T follicular helper cell (primary cell): Measurements from ENCODE around the gene YBX3.
"Not testable (repeated sequence)": the region's sequence is repeated elsewhere in the genome, so short reads cannot be mapped to it uniquely, and the experiment has no call there.

Experiments
- DNase-seq: peaks from one replicate; pipeline ENCODE4 v3.0.0-alpha.2; 2020; ENCODE audit warnings: low read depth
- total RNA-seq, 2 experiments: gene quantifications; one replicate each; lab custom pipeline; 2026; lab: John Stamatoyannopoulos, UW

Gene YBX3
- total RNA-seq = 2.6 to 38.9 reads per million in 2 experiments

DNA sequence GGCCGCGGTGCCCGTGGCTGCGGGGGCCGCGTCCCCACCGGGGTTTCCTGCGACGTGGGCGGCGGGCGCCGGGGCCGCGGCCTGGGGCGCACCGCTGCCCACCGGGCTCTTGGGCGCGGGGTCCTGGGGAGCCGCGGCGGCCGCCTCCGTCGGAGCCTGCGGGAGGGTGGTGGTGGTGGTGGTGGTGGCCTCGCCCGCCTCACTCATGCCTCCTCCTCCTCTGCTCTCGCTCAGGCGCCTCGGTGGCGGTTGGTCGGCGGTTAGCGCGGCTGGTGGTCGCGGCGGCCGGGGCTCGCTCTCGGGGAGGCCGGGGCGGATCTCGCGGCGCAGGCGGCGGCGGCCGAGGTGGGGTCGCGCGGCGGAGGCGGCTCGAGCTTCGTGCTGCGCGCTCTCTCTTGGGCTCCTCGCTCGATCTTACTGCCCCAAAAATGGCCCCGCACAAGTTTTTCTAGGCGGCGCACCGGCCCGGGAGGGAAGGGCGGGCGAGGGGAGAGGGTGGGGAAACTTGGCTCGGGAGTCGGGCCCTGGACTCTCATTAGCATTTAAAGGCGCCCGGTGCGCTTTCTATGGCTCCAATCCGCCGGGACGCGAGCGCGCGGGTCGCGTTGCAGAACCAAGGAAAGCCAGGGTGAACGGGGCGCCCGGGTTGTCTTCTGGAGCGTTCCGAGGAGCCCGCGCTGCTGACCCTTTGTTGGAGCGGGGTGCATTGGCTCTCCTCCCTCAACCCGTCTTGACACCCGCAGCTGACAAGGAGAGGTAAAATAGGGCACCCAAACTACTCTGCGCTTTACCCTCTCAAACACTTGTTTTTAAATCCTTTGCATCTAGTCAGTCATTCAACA is at the start of gene YBX3:
Gene YBX3 (minus strand): TSS at position 419 of the 842 bp plus-strand sequence. CDS start 212 bp downstream, at position 207.
- DNase-seq = peak; percentile 13

DNA sequence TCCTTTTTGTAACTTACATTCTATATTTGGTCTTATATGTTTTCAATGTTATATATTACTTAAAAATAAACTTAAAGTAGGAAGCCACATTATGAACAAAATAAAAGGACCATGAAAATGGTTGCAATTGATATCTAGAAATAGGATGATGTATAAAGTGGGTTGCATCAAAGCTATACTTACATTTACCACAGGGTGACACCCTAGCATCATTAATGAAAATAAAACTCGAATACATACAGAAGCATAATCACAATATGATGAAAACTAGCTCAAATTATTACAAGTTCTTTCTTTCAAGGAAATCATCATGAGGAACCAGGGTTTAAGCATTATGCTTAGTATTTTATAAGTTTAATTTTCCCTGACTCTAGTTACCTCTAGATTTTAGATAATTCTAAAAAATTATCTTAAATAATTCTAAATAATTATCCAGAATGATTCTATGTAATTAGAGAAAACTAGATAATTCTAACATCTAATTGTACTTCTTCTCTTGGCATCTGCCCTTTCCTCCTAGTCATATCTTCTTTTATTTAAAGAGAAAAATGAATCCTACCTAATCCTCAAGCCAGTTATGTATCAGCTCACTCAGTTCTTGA is 48.1 kb upstream of the YBX3 start:
- DNase-seq = no peak

DNA sequence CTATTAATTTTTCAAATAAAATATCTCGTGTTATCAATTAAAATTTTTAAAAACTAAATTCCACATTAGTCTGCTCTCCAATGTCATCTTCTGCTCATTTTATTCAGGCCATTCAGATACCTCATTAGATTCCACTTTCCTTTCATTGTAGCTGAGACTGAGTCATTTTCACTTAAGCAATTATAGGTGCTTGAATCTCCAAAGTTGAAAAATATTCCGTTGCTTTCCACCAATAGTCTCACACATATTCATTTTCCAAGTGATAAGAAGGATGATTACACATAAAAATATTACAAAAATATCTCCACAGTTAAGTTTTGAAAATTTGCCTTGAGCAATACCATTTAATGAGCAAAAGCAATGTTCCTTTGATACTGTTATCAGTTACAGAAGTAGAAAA is 36.5 kb upstream of the YBX3 start:
- DNase-seq = no peak

DNA sequence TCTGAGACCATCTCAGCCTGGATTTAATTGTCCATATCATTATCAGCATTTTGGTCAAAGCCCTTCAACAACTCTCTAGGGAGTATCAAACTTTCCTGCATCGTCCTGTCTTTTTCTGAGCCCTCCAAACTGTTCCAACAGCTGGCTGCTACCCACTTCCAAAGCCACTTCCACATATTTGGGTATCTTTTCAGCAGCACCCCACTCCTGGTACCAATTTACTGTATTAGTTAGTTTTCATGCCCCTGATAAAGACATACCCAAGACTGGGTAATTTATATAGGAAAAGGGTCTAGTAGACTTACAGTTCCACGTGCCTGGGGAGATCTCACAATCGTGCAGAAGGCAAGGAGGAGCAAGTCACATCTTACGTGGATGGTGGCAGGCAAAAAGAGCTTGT is 33.1 kb upstream of the YBX3 start:
- DNase-seq = no peak

DNA sequence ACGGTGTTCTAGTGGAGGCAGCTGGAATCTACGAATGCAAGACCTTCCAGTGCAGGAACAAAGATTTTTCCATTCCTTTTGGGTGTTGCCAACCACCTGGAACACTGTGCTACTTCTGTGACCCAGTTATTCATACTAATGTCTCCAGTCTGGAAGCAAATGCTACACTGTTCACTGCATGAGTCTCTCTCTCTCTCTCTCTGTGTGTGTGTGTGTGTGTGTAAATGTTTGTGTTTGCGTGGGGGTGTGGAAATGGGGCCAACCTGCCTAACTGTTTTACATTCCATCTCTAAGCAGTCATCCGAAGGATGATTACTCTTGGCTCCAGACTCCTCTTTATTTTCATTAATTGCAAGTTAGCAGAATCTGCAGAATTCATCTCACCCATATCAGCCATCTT is 29.9 kb upstream of the YBX3 start:
- DNase-seq = no peak

DNA sequence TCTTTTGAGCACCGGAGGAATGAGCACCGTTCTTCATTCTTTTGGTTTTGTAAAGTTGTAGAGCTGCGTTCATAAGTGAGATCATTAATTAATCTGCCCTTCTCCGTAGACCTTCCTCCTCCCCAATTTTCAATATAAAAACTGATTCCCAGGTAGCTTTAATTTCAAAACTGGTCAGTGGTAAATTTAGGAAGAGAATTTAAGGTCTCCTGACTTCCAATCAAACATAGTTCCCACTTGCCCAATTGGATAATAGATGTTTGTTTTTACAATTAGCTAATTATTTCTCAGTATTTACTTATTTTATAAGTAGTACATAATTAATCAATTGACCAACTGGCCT is 27.2 kb upstream of the YBX3 start:
- no peak for DNase-seq

DNA sequence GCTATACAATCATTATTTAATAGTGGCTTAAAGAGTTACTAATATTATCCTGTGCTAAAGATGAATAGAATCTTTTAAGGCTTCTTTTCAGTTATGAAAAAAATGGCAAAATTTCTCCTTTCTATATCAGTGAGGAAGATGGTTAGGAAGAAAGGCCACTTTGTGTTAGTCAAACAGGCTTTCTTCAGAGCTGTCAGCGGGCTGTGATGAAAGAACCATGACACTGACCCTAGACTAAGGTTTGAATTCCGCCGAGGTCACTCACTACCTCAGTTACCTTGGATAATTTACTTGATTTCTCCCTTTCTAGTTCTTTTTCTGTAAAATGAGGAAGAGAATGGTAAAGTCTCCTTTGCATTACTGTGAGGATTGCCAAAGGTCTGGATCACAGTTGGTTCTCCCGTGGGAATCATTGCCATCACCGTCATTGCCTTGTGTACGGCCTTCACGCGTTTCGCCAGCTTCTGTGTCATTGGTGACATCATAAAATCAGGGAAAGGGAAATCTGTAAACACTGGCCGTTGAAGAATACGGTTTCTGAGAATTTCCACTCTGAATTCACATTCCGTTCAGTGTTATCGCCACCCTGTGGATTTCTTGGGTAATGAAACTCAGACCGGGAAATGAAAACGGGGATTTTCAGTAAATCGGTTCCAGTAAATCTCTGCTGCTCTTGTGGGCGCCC is 26.7 kb upstream of the YBX3 start:
- DNase-seq = peak; percentile 46

DNA sequence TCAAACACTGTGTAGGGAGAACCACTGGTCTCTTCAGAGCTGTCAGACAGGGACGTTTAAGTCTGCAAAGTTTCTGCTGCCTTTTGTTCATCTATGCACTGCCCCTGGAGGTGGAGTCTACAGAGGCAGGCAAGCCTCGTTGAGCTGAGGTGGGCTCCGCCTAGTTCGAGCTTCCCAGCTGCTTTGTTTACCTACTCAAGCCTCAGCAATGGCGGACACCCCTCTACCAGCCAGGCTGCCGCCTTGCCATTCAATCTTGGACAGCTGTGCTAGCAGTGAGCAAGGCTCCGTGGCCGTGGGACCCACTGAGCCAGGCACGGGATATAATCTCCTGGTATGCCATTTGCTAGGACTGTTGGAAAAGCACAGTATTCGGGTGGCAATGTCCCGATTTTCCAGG is 24.6 kb upstream of the YBX3 start:
- DNase-seq = no peak

DNA sequence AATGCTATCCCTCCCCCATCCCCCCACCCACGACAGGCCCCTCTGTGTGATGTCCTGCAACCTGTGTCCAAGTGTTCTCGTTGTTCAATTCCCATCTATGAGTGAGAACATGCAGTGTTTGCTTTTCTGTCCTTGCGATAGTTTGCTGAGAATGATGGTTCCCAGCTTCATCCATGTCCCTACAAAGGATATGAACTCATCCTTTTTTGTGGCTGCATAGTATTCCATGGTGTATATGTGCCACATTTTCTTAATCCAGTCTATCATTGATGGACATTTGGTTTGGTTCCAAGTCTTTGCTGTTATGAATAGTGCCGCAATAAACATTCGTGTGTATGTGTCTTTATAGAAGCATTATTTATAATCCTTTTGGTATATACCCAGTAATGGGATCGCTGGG is 20.3 kb upstream of the YBX3 start:
- not testable (repeated sequence) for DNase-seq

DNA sequence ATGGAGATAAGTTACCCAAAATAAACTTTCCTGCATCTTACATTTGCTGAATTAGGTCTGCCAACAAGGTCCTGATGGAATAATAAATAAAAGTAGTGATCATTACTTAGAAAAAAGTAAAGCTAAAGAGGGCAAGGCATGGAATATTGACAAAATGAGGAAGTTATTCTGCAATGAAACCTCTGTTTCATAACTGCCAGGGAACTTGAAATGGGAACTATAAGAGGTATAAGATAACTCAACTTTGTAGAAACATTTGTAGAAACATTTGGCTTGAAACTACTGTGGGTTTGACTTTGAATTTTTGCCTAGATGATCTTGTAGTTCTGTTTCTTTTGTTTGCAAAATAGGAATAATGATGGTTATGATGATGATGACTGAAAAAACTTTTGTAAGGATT is 18.7 kb upstream of the YBX3 start:
- DNase-seq = no peak

DNA sequence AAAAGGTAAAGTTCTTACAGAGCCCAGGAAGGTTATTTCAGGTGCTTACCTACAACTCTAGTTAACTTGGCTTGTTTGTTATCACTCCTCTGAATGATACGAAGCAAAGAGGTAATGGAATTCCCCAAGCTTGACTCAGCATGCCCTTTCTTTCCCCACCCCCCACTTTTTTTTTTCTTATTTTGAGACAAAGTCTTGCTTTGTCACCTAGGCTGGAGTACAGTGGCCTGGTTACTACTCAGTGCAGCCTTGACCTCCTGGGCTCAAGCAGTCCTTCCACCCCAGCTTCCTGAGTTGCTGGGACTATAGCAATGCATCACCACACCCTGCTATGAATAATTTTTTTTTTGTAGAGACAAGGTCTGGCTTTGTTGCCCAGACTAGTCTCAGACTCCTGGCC is 17.1 kb upstream of the YBX3 start:
- no peak for DNase-seq

DNA sequence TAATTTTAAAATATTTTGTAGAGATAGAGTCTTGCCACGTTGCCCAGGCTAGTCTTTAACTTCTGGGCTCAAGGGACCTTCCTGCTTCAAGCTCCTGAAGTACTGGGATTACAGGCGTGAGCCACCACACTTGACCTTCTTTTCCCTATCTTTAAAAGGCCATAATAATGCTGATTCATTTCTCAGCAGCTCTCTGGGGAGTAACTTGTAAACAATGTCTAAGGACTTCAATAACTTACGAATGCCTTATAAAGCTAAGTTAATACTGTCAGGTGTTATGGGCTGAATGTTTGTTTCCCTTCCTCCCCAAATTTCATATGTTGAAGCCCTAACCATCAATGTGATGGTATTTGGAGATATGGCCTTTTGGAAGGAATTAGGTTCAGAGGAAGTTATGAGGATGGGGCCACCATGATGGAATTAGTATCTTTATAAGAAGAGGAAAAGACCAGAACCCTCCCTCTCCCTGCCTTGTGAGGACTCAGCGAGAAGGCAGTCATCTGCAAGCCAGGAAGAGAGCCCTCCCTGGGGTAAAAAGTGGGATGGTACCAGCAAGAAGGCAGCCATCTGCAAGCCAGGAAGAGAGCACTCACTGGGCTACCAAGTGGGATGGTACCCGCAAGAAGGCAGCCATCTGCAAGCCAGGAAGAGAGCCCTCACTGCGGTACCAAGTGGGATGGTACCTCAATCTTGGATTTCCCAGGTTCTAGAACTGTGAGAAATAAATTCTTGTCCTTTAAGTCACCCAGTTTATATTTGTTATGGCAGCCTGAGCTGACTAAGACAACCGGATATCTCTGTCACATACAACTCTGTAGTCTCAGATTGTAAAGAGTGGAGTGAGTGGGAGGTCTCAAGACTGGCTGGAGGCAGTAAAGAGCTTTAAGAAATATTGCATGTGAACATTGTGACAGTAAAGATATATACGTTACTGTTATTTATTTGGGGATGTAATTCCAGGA is 16.3 kb upstream of the YBX3 start:
- DNase-seq = no peak

DNA sequence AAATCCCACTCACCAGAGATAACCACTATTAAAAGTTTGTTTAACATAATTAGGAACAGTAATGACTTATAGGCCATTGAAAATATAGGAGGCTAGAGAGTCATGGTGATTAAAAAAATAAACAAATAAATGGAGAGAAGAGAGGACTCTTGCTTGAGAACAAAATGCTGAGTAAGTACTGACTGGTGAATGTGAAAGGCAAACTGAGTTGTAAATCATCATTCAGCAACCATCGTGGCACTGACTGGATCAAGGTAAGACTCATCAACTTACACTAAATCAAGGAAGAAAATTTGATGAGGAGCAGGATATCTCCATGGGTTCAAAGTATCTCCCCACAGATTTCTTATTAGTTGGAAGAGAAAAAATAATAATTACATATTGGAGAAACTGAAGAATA is 14.1 kb upstream of the YBX3 start:
- DNase-seq = no peak

DNA sequence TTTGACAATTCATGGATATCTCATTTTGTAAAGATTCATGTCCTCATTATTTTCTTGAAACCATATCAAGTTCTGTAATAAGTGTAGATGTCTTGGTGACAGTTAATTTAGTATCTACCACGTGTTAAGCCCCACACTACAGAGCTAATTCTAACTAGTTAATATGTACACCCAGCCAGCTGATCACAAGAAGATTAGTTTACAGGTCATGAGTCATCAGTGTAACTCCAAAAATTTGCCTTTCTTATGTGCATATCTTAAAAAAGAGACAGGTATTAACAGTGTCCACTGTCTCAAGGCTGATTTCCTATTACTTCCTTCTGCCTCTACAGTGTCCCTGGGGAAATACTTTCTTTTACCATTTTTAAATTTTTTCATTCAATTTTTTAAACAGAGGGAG is 13.3 kb upstream of the YBX3 start:
- DNase-seq = no peak

DNA sequence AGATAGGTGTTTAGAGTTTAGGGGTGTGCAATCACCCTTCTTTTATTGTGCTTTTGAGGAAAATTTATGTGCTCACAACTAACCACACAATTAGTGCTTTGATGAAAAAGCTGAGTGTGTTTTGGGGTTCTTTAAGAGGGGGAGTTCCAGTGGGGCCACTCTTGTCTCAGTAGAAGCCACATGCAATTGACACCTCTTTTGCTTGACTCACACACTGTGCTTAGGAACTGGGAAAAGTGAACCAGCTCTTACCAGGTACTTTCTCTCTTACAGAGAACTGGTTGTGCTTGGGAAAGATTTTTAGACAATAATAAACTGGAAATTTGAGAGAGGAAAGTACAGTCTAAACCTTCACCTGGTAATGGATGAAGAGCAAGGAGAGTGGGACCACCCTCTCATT is 12.3 kb upstream of the YBX3 start:
- no peak for DNase-seq

DNA sequence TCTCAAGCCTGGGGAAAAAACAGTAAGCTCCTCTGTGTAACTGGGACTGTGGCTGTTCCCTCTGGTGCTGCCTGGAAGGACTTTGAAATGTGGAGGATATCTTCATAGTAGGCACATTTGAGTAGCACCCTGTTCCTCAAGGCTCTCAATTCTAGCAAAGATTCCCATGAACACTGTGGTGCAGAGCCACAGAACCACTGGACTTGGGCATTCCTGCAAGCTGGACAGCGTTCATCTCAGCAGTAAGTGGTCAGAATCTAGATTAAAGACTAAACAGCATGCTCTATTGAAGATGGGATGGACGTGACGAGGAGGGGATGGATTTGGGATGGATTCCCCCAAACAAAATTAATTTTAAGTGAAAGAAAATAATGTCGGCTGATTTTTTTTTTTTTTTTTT is 9.4 kb upstream of the YBX3 start:
- no peak for DNase-seq

DNA sequence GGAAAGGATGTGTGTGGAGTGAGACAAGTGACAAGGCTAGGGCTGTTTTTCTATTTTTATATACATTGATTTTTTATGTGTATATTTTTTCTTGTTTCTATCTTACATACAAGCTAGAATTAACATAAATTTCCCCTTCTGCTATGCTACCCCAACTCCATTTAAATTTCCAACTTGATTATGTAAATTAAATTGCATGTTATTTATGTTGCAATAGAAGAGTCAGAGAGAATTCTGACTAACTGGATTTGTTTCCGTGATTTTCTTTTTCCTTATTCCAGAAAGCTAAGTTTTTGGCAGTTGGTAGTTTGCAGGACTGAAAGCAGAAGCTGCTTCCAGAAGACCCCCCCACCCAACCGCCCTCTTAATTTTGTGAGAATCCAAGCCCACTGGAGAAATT is 8.9 kb upstream of the YBX3 start:
- no peak for DNase-seq

DNA sequence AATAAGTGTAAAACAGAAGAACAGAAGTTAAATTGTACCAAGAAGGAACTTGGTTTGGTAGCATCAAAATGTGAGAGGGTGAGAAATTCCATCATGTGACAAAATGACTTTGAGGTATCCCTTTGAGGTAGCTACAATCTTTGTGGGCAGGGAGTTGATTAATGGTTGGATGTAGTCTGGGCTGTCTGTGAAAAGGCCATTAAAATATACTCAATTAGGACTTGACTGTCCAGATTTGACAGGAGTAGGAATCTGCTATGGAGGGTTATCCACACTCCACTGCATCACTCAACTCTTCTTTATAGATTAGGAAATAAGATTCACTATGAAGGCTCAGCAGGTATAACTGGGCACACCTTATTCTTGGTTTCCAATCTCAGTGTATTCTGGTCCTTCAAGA is 7.4 kb upstream of the YBX3 start:
- DNase-seq = no peak

DNA sequence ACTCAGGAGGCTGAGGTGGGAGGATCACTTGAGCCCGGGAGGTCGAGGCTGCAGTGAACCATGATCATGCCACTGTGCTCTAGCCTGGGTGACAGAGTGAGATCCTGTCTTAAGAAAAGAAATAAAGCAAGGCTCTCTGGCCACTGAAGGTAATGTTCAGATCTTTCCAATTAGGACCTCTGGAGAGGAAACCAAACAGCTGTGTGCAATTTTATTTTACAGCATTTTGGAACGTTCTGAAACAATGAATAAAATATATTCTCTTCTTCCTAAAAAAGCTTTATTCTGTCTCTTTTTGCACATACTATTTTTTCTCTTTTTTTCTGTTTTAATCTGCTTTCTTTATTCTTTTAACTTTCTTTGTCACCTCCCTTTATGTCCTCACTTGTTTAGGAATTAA is 5.0 kb upstream of the YBX3 start:
- no peak for DNase-seq

DNA sequence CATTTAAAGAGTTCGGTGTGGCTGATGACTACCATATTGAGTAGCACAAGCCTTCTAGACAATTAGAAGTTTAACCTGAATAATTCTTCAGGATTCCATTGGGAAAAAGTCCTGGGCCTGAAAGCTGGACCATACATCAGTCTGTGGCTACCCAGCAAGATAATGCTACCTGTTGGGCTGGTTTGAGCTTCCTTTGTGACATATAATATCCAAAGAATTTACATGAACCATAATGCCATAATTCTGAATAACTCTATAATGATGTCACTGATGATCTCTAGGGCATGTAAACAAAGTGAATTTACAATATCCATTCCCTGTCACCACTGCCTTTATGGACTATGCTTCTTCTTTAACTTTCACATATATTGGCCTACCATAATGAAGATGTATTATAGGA is 3.8 kb upstream of the YBX3 start:
- no peak for DNase-seq

DNA sequence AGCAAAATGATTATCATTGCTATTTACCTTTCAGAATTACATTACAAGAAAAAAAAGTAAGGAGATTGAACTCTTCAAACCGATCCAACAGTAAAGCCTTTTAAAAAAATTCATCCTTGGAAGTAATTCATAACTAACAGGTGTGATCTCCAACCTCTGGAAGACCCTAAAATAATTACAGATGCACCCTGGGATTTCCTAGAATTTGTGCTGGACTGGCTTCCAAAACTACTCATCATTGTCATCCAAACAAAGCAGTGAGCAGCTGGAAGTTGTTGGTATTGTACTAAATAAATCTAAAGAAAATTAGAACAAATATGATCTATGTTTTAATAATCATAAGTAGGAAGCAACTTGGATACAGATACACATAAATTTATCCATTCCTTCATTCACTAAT is 1.9 kb upstream of the YBX3 start:
- DNase-seq = no peak

DNA sequence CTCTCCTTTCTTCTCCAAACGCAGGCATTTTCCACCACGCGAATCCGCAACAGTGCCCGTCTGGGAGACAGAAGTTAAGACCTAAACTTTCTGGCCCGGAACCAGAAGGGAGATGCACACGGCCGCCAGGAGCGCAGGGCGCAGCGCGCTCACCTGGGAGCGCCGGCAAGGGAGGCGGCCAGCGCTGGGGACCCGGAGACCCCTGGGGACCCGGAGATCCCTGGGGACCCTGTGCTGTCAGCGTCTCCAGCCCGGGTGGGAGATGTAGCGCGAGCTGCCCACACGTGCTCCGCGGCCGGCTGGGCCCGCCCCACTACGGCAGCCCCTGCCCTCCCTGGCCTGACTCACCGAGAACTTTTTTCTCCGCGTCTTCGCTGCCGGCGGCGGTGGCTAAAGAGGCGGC is 620 bp downstream of the YBX3 start:
- DNase-seq = peak; percentile 15
